ENCODE results near the gene IL4. TPM values are rescaled to one million over a fixed set of nuclear protein-coding genes. Genes with fewer than 3 reads are reported as not detected.

IL4 gene
- total RNA-seq, 1 donor: not detected

DNA sequence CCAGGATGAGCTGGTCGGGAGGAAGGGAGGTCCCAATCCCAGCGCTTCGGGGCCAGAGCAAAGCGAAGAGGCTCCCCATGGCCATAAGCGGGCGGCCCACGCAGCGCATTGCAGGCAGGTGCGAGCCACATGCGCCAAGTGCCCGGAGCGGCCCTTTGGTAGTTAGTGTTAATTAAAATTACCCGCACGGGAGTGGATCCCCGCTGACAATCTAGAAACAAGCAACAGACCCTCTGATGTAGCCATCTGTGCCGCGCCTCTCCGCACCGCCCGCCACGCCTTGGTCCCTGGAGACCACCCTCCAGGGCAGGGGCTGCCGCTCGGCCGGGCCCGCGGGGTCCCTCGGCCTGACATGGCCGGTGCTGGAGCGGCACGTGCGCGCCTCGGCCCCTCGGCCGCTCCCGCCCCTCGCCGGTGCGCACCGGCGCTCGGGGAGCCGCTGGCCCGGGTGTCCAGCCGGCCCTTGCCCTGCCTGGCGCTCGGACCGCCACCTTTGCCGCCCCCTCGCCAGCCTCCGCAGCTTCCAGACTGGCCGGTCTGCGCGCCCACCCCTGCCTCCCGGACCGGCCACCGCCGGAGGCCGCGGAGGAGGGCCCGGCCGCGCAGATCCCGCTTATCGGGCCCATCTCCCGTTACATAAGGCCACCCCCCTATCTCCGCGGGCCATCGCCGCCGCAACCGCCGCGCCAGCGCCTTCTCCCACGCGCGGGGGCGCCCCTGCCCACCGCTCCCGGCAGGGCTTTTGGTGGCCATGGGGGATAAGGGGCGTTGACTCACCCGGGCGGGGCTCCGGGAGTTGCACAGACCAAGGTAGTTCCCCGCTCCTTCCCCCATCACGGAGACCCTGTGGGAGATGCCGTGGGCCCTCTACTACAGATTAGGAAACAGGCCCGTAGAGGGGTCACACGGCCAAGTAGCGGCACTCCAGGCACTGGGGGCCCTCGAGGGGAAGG lies 17.7 kb upstream of the IL4 start:
- H3K4me1 ChIP-seq (ENCODE audit: insufficient read depth, low read length): peaks cover 7% of the 10 kb centered on the region
- peak overlapping the region; percentile 56 for H2AFZ ChIP-seq (ENCODE audit: low read length)
- no peak overlapping the region for H3K27ac ChIP-seq (ENCODE audit: low read depth, low read length)
- TF ChIP-seq CTCF (IDR thresholded peaks at IDR 0.05; ENCODE audit: extremely low read depth, low read depth, low read length): no peak
- no peaks in the 10 kb centered on the region for H3K79me2 ChIP-seq (ENCODE audit: insufficient read depth, low read length)
- H4K20me1 ChIP-seq (ENCODE audit: insufficient read depth, low read length): no peaks in the 10 kb centered on the region
- no peaks in the 10 kb centered on the region for H3K36me3 ChIP-seq (ENCODE audit: insufficient read depth, low read length)
- DNase-seq (ENCODE audit: insufficient read length, low spot score, missing footprints): peak; percentile 92
- H3K4me2 ChIP-seq (ENCODE audit: insufficient read depth, low read length): peak overlapping the region; percentile 76
- H3K4me3 ChIP-seq (ENCODE audit: insufficient read depth, low read length): peak overlapping the region; percentile 65
- H3K9me3 ChIP-seq (ENCODE audit: low read depth, low read length): no peaks in the 10 kb centered on the region
- peaks cover 19% of the 10 kb centered on the region for H3K27me3 ChIP-seq (ENCODE audit: insufficient read depth, low read length)

DNA sequence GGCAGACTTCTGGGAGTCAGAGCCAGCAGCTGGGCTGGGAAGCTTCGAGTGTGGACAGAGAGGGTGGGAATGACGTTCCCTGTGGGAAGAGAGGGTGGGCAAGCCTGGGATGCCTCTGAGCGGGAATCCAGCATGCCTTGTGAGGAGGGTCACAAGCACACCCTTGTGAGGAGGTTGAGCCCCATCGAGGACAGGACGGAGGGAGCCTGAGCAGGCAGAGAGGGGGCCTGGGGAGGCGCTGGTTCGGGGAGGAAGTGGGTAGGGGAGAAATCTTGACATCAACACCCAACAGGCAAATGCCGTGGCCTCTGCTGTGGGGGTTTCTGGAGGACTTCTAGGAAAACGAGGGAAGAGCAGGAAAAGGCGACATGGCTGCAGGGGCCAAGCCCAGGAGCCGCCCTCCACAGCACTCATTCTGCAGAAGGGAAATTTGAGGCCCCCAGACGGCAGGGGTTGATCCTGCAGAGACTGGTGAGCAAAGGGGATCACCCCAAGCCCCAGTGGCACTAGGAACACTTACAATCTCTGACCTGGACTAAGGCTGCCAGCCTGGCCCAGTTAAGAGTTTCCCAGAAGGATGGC lies 16.9 kb upstream of the IL4 start:
- H3K9me3 ChIP-seq (ENCODE audit: low read depth, low read length): no peaks in the 10 kb centered on the region
- H3K36me3 ChIP-seq (ENCODE audit: insufficient read depth, low read length): no peaks in the 10 kb centered on the region
- no peaks in the 10 kb centered on the region for H4K20me1 ChIP-seq (ENCODE audit: insufficient read depth, low read length)
- H2AFZ ChIP-seq (ENCODE audit: low read length): no peak overlapping the region
- DNase-seq (ENCODE audit: insufficient read length, low spot score, missing footprints): no peak
- H3K4me1 ChIP-seq (ENCODE audit: insufficient read depth, low read length): peaks cover 10% of the 10 kb centered on the region
- H3K4me3 ChIP-seq (ENCODE audit: insufficient read depth, low read length): peak overlapping the region; percentile 65
- H3K79me2 ChIP-seq (ENCODE audit: insufficient read depth, low read length): no peaks in the 10 kb centered on the region
- TF ChIP-seq CTCF (IDR thresholded peaks at IDR 0.05; ENCODE audit: extremely low read depth, low read depth, low read length): no peak
- peaks cover 19% of the 10 kb centered on the region for H3K27me3 ChIP-seq (ENCODE audit: insufficient read depth, low read length)
- H3K27ac ChIP-seq (ENCODE audit: low read depth, low read length): no peak overlapping the region
- peak overlapping the region; percentile 76 for H3K4me2 ChIP-seq (ENCODE audit: insufficient read depth, low read length)

DNA sequence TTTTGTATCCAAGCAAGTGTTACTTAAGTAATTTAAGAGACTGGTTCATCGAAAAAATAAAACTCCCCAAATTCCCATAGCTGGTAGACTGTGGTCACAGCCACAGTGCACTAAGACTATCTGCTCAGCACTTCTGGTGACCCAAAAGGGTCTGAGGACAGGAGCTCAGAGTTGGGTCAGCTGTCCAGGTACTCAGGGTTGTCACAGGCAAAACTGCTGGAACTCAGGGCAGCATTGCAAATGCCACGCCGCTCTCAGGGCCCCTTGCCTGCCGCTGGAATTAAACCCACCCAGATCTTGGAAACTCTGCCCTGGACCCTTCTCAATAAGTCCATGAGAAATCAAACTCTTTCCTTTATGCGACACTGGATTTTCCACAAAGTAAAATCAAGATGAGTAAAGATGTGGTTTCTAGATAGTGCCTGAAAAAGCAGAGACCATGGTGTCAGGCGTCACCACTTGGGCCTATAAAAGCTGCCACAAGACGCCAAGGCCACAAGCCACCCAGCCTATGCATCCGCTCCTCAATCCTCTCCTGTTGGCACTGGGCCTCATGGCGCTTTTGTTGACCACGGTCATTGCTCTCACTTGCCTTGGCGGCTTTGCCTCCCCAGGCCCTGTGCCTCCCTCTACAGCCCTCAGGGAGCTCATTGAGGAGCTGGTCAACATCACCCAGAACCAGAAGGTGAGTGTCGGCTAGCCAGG lies 16.0 kb upstream of the IL4 start, which contains the start of gene IL13:
TSS of gene IL13 (plus strand) at position 498 of the 705 bp plus-strand sequence. CDS start at position 512, 14 bp downstream.
- H3K4me3 ChIP-seq (ENCODE audit: insufficient read depth, low read length): no peak within 1 kb of the TSS
- no peaks in the 10 kb centered on the region for H3K36me3 ChIP-seq (ENCODE audit: insufficient read depth, low read length)
- peaks cover 19% of the 10 kb centered on the region for H3K27me3 ChIP-seq (ENCODE audit: insufficient read depth, low read length)
- H2AFZ ChIP-seq (ENCODE audit: low read length): no peak within 1 kb of the TSS
- no peak within 1 kb of the TSS for H3K4me2 ChIP-seq (ENCODE audit: insufficient read depth, low read length)
- no peak for TF ChIP-seq CTCF (IDR thresholded peaks at IDR 0.05; ENCODE audit: extremely low read depth, low read depth, low read length)
- no peaks in the 10 kb centered on the region for H3K9me3 ChIP-seq (ENCODE audit: low read depth, low read length)
- peaks cover 10% of the 10 kb centered on the region for H3K4me1 ChIP-seq (ENCODE audit: insufficient read depth, low read length)
- no peak within 1 kb of the TSS for H3K27ac ChIP-seq (ENCODE audit: low read depth, low read length)
- no peaks in the 10 kb centered on the region for H4K20me1 ChIP-seq (ENCODE audit: insufficient read depth, low read length)
- no peaks in the 10 kb centered on the region for H3K79me2 ChIP-seq (ENCODE audit: insufficient read depth, low read length)
- no peak for DNase-seq (ENCODE audit: insufficient read length, low spot score, missing footprints)
